Gastrocnemius medialis (tissue), 4 donors: ENCODE measurements around the gene AUTS2.

Source experiments
- POLR2A ChIP-seq, 2 donors: fragments of 450-650 bp; IDR thresholded peaks; one replicate each; pipeline ENCODE4 v1.6.1; 2017; ENCODE audit warnings: antibody characterized with exemption in 2 of 2, mild to moderate bottlenecking in 2 of 2, moderate library complexity in 2 of 2
- TF ChIP-seq, protein P1 (sequence below), 5 experiments: fragments of 450-650 bp in 3 of 5; fragments of 200-600 bp in 2 of 5; sonication (generic) in 2 of 5; IDR thresholded peaks in 4 of 5; conservative IDR thresholded peaks in 1 of 5; 1 replicate in 4 of 5; 2 replicates in 1 of 5; pipeline ENCODE4 v1.5.1; 2016 to 2019; ENCODE audit warnings: antibody characterized with exemption in 5 of 5, mild to moderate bottlenecking in 3 of 5, moderate library complexity in 3 of 5

DNA sequence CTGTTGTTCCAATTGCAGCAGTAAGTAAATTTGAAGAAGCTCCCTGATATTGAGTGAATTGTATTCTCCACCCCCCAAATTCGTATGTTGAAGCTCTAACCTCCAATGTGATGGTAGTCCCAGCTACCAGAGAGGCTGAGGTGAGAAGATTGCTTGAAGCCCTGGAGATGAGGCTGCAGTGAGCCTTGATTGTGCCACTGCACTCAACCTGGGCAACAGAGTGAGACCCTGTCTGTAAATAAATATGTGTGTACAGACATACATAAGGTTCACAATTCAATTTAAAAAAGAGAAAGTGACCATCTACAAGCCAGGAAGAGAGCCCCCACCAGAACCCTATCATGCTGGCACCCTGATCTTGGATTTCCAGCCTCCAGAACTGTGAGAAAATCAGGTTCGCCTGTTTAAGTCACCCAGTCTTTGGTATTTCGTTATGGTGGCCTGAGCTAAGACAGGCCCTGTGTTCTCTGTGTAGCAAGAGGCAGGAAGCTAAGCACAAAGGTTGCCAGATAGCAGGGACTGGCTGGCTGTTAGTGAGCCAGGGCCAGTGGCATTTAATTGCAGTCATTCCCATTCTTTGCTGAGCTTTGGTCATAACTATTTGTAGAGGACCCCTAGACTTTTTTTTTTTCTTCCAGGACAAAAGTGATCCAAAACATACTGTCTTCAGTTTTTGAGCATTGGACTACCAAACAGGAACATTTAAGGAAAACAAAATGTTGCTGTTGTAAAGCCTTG, 45.6 kb downstream of the AUTS2 start:
- TF ChIP-seq, protein P1, sequence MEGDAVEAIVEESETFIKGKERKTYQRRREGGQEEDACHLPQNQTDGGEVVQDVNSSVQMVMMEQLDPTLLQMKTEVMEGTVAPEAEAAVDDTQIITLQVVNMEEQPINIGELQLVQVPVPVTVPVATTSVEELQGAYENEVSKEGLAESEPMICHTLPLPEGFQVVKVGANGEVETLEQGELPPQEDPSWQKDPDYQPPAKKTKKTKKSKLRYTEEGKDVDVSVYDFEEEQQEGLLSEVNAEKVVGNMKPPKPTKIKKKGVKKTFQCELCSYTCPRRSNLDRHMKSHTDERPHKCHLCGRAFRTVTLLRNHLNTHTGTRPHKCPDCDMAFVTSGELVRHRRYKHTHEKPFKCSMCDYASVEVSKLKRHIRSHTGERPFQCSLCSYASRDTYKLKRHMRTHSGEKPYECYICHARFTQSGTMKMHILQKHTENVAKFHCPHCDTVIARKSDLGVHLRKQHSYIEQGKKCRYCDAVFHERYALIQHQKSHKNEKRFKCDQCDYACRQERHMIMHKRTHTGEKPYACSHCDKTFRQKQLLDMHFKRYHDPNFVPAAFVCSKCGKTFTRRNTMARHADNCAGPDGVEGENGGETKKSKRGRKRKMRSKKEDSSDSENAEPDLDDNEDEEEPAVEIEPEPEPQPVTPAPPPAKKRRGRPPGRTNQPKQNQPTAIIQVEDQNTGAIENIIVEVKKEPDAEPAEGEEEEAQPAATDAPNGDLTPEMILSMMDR (IDR thresholded peaks at IDR 0.05 in 4 of 5, conservative IDR thresholded peaks at IDR 0.05 in 1 of 5) = no peak
- TF ChIP-seq POLR2A (IDR thresholded peaks at IDR 0.05) = no peak
